HS-27A (cell line): ENCODE results near the gene TDRKH.

Experiments used
- DNase-seq: peaks from one replicate; pipeline ENCODE4 v3.0.0-alpha.2; 2012; ENCODE audit warnings: low read depth, missing footprints

Gene TDRKH

GRCh38 chr1:151823175-151823574 is 32.9 kb upstream of the TDRKH start:
- no peak for DNase-seq

- DNase-seq: no peak
Measured at GRCh38 chr1:151822404-151822803, 32.1 kb upstream of the TDRKH start.

GRCh38 chr1:151820940-151821339 is 30.6 kb upstream of the TDRKH start:
- no peak for DNase-seq

- no peak for DNase-seq
Measured at GRCh38 chr1:151819976-151820623, 29.8 kb upstream of the TDRKH start.

- no peak for DNase-seq
Measured at GRCh38 chr1:151819227-151819835, 29.0 kb upstream of the TDRKH start.

GRCh38 chr1:151817353-151817730 is 27.0 kb upstream of the TDRKH start:
- no peak for DNase-seq

GRCh38 chr1:151816548-151817352 is 26.4 kb upstream of the TDRKH start:
- DNase-seq: no peak

GRCh38 chr1:151815716-151816327 is 25.5 kb upstream of the TDRKH start:
- DNase-seq: no peak

GRCh38 chr1:151814971-151815545 is 24.8 kb upstream of the TDRKH start:
- no peak for DNase-seq

- DNase-seq: no peak
Measured at GRCh38 chr1:151814426-151814825, 24.1 kb upstream of the TDRKH start.

- no peak for DNase-seq
Measured at GRCh38 chr1:151813271-151813977, 23.1 kb upstream of the TDRKH start.

GRCh38 chr1:151811181-151811580 is 20.9 kb upstream of the TDRKH start:
- DNase-seq: no peak

- no peak for DNase-seq
Measured at GRCh38 chr1:151809985-151810556, 19.8 kb upstream of the TDRKH start.

- no peak for DNase-seq
Measured at GRCh38 chr1:151809290-151809984, 19.1 kb upstream of the TDRKH start.

GRCh38 chr1:151807766-151808165 is 17.5 kb upstream of the TDRKH start:
- DNase-seq: no peak

GRCh38 chr1:151807131-151807530 is 16.8 kb upstream of the TDRKH start:
- no peak for DNase-seq

GRCh38 chr1:151806170-151806569 is 15.9 kb upstream of the TDRKH start:
- no peak for DNase-seq

GRCh38 chr1:151805066-151805820 is 14.9 kb upstream of the TDRKH start, which contains the start of gene LINGO4:
Gene LINGO4, minus strand, starts transcription at chr1:151805419. Its CDS starts 2,715 bp downstream, at chr1:151802704.
- DNase-seq: no peak

GRCh38 chr1:151803915-151804314 is 13.6 kb upstream of the TDRKH start:
- DNase-seq: no peak

- no peak for DNase-seq
Measured at GRCh38 chr1:151803164-151803563, 12.9 kb upstream of the TDRKH start.
